Measurements from ENCODE around the gene KCNJ6. TPM values are rescaled to one million over a fixed set of nuclear protein-coding genes. Genes with fewer than 3 reads are reported as not detected.

The KCNJ6 gene
- total RNA-seq, 1 experiment from 2014 or later = not detected

DNA sequence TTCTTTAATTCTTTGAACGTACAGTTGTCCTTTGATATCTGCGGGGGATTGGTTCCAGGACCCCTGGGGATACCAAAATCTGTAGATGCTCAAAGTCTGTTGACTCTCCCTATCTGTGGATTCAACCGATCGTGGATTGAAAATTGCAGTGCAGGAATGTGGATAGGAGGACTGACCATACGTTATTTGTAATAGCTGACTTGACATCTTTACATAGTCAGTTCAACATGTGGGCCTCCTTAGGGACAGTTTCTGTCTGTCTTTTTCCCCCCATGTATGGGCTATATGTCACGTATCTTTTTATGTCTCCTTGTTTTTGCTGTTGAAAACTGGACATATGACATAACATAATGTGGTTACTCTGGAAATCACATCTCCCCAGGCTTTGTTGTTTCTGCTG is 344.8 kb downstream of the KCNJ6 start:
- H3K27me3 ChIP-seq (replicated peaks; ENCODE audit: insufficient read depth, low read depth, low read length, poor library complexity) = no peaks in the 10 kb centered on the region
- H3K36me3 ChIP-seq (ENCODE audit: insufficient read depth, low read length, poor library complexity, severe bottlenecking) = no peaks in the 10 kb centered on the region
- TF ChIP-seq, protein P1, sequence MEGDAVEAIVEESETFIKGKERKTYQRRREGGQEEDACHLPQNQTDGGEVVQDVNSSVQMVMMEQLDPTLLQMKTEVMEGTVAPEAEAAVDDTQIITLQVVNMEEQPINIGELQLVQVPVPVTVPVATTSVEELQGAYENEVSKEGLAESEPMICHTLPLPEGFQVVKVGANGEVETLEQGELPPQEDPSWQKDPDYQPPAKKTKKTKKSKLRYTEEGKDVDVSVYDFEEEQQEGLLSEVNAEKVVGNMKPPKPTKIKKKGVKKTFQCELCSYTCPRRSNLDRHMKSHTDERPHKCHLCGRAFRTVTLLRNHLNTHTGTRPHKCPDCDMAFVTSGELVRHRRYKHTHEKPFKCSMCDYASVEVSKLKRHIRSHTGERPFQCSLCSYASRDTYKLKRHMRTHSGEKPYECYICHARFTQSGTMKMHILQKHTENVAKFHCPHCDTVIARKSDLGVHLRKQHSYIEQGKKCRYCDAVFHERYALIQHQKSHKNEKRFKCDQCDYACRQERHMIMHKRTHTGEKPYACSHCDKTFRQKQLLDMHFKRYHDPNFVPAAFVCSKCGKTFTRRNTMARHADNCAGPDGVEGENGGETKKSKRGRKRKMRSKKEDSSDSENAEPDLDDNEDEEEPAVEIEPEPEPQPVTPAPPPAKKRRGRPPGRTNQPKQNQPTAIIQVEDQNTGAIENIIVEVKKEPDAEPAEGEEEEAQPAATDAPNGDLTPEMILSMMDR (conservative IDR thresholded peaks at IDR 0.05; ENCODE audit: low read depth, low read length) = no peak
- no peak for TF ChIP-seq EZH2 (IDR thresholded peaks at IDR 0.05; ENCODE audit: borderline replicate concordance, low read depth, low read length, poor library complexity, severe bottlenecking)
- CTCF ChIA-PET = no interaction called here
- no peak overlapping the region for H3K4me3 ChIP-seq (ENCODE audit: low read depth, low read length, poor library complexity, severe bottlenecking)
- no peaks in the 10 kb centered on the region for H3K9me3 ChIP-seq (ENCODE audit: low read depth, low read length, poor library complexity, severe bottlenecking)
- H3K4me1 ChIP-seq (ENCODE audit: insufficient read depth, low read length, poor library complexity, severe bottlenecking) = no peaks in the 10 kb centered on the region
- intact Hi-C loops (cut with micrococcal nuclease; ENCODE audit: unreplicated experiment) = no loop called here
- no TSS peak for BruUV-seq (replicated peaks)
- no peak overlapping the region for H3K27ac ChIP-seq (ENCODE audit: low read depth, low read length, poor library complexity, severe bottlenecking)
- no peak for DNase-seq (ENCODE audit: low spot score)
- POLR2A ChIA-PET (ENCODE audit: low non-redundant PET) = no interaction called here

GRCh38 chr21:37568916-37569315 is 347.3 kb downstream of the KCNJ6 start:
- no TSS peak for BruUV-seq (replicated peaks)

GRCh38 chr21:37568415-37568814 is 347.8 kb downstream of the KCNJ6 start:
- no TSS peak for BruUV-seq (replicated peaks)
- ChIA-PET POLR2A (ENCODE audit: low non-redundant PET) (no interaction called here), CTCF (no interaction called here)
- Histone ChIP-seq H3K4me3 (ENCODE audit: low read depth, low read length, poor library complexity, severe bottlenecking) (no peak overlapping the region), H3K36me3 (ENCODE audit: insufficient read depth, low read length, poor library complexity, severe bottlenecking) (no peaks in the 10 kb centered on the region), H3K9me3 (ENCODE audit: low read depth, low read length, poor library complexity, severe bottlenecking) (no peaks in the 10 kb centered on the region), H3K4me1 (ENCODE audit: insufficient read depth, low read length, poor library complexity, severe bottlenecking) (peaks cover 7% of the 10 kb centered on the region), H3K27me3 (replicated peaks; ENCODE audit: insufficient read depth, low read depth, low read length, poor library complexity) (no peaks in the 10 kb centered on the region), H3K27ac (ENCODE audit: low read depth, low read length, poor library complexity, severe bottlenecking) (no peak overlapping the region)
- TF ChIP-seq, protein P1 (conservative IDR thresholded peaks at IDR 0.05; ENCODE audit: low read depth, low read length) = no peak
- no peak for TF ChIP-seq EZH2 (IDR thresholded peaks at IDR 0.05; ENCODE audit: borderline replicate concordance, low read depth, low read length, poor library complexity, severe bottlenecking)
- intact Hi-C loops (cut with micrococcal nuclease; ENCODE audit: unreplicated experiment) = loop anchor here (10.0 kb wide), 1 partner anchor 204 kb away; the partner anchor contains the start of gene DYRK1A
- DNase-seq (ENCODE audit: low spot score) = no peak

More at GRCh38 chr21:37568916-37569315, 347.3 kb downstream of the KCNJ6 start:
- Histone ChIP-seq H3K4me3 (ENCODE audit: low read depth, low read length, poor library complexity, severe bottlenecking) (no peak overlapping the region), H3K9me3 (ENCODE audit: low read depth, low read length, poor library complexity, severe bottlenecking) (no peaks in the 10 kb centered on the region), H3K36me3 (ENCODE audit: insufficient read depth, low read length, poor library complexity, severe bottlenecking) (no peaks in the 10 kb centered on the region), H3K27me3 (replicated peaks; ENCODE audit: insufficient read depth, low read depth, low read length, poor library complexity) (no peaks in the 10 kb centered on the region), H3K4me1 (ENCODE audit: insufficient read depth, low read length, poor library complexity, severe bottlenecking) (peaks cover 7% of the 10 kb centered on the region), H3K27ac (ENCODE audit: low read depth, low read length, poor library complexity, severe bottlenecking) (no peak overlapping the region)
- intact Hi-C loops (cut with micrococcal nuclease; ENCODE audit: unreplicated experiment) = loop anchor here (10.0 kb wide), 1 partner anchor 204 kb away; the partner anchor contains the start of gene DYRK1A
- ChIA-PET CTCF (no interaction called here), POLR2A (ENCODE audit: low non-redundant PET) (no interaction called here)
- no peak for TF ChIP-seq EZH2 (IDR thresholded peaks at IDR 0.05; ENCODE audit: borderline replicate concordance, low read depth, low read length, poor library complexity, severe bottlenecking)
- TF ChIP-seq, protein P1 (conservative IDR thresholded peaks at IDR 0.05; ENCODE audit: low read depth, low read length) = no peak
- DNase-seq (ENCODE audit: low spot score) = no peak

Measured in A673 (cell line).